ENCODE results near the gene ZNF529. TPM values are rescaled to one million over a fixed set of nuclear protein-coding genes. Genes with fewer than 3 reads are reported as not detected.
A peak's percentile ranks its signal among the peaks of the same experiment; 100 is the strongest.

ZNF529 gene
- total and polyA plus RNA-seq, 2 of the 13 experiments (the other 11 are each of a cell fraction or from before 2014, with no cell fraction given) = 9.3 to 10.6 TPM

- in situ Hi-C loops (cut with HindIII; ENCODE audit: extremely low pct_ligation_motif_present, low pct_unique_long_range_greater_than_20kb) = no loop called here
- no peak for TF ChIP-seq RARG (CRISPR knock-in tag; IDR thresholded peaks at IDR 0.05; ENCODE audit: low read depth)
- 0 out of 2 replicates have a peak, but pooled peaks have one; percentile 10 for TF ChIP-seq ZNF296 (CRISPR knock-in tag; conservative IDR thresholded peaks at IDR 0.05)
- 0 out of 2 replicates have a peak, but pooled peaks have one; percentile 19 for TF ChIP-seq ZNF550 (CRISPR knock-in tag; IDR thresholded peaks at IDR 0.05; ENCODE audit: borderline replicate concordance)
- TF ChIP-seq, protein P1, sequence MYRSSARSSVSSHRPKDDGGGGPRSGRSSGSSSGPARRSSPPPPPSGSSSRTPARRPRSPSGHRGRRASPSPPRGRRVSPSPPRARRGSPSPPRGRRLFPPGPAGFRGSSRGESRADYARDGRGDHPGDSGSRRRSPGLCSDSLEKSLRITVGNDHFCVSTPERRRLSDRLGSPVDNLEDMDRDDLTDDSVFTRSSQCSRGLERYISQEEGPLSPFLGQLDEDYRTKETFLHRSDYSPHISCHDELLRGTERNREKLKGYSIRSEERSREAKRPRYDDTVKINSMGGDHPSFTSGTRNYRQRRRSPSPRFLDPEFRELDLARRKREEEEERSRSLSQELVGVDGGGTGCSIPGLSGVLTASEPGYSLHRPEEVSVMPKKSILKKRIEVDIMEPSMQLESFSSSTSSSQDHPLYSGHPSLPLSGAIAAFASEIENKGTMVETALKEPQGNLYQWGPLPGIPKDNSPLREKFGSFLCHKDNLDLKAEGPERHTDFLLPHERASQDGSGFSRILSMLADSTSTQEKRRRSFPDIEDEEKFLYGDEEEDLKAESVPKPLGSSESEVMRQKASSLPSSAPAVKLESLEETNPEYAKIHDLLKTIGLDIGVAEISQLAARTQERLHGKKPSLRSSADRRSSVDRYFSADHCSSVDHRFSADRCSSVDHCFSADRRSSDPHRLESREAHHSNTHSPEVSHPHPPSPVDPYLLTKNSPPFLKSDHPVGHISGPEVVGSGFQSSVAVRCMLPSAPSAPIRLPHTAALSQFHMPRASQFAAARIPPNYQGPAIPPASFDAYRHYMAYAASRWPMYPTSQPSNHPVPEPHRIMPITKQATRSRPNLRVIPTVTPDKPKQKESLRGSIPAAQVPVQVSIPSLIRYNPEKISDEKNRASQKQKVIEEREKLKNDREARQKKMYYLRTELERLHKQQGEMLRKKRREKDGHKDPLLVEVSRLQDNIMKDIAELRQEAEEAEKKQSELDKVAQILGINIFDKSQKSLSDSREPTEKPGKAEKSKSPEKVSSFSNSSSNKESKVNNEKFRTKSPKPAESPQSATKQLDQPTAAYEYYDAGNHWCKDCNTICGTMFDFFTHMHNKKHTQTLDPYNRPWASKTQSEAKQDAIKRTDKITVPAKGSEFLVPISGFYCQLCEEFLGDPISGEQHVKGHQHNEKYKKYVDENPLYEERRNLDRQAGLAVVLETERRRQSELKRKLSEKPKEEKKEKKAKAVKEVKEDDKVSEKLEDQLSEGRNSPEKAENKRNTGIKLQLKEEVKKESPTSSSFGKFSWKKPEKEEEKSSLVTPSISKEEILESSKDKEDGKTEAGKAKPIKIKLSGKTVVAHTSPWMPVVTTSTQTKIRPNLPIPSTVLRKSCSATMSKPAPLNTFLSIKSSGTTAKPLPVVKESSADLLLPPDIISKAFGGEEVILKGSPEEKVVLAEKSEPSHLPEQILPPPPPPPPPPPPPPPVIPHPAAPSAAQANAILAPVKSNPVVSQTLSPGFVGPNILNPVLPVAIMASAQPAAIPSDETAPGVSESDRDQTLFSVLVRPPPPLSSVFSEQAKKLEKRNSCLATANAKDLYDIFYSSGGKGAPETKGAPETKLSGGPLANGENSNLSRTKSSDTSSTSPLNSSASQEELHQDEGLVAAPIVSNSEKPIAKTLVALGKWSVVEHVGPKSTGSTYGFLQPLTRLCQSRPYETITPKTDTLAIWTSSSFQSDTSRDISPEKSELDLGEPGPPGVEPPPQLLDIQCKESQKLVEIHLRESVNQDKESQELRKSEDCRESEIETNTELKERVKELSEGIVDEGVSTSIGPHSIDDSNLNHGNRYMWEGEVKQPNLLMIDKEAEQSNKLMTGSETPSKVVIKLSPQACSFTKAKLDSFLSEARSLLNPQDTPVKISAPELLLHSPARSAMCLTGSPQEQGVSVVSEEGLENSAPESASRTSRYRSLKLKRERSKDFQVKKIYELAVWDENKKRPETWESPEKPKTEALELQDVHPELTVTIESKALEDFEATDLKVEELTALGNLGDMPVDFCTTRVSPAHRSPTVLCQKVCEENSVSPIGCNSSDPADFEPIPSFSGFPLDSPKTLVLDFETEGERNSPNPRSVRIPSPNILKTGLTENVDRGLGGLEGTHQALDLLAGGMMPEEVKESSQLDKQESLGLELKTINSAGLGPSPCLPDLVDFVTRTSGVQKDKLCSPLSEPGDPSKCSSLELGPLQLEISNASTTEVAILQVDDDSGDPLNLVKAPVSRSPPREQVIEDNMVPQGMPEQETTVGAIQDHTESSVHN (CRISPR knock-in tag; IDR thresholded peaks at IDR 0.05) = 0 out of 2 replicates have a peak, but pooled peaks have one; percentile 12
- no peak for TF ChIP-seq TOE1 (CRISPR knock-in tag; IDR thresholded peaks at IDR 0.05)
- 0 out of 2 replicates have a peak, but pooled peaks have one; percentile 4 for TF ChIP-seq SOX13 (IDR thresholded peaks at IDR 0.05)
- TF ChIP-seq SOX13 (CRISPR knock-in tag; conservative IDR thresholded peaks at IDR 0.05 in 1 of 2, IDR thresholded peaks at IDR 0.05 in 1 of 2) = no peak
- TF ChIP-seq TFDP2 (CRISPR knock-in tag; IDR thresholded peaks at IDR 0.05) = no peak
- TF ChIP-seq XRCC5 (optimal IDR thresholded peaks at IDR 0.05; ENCODE audit: low read length) = peak; percentile 1
- TF ChIP-seq, protein P2, sequence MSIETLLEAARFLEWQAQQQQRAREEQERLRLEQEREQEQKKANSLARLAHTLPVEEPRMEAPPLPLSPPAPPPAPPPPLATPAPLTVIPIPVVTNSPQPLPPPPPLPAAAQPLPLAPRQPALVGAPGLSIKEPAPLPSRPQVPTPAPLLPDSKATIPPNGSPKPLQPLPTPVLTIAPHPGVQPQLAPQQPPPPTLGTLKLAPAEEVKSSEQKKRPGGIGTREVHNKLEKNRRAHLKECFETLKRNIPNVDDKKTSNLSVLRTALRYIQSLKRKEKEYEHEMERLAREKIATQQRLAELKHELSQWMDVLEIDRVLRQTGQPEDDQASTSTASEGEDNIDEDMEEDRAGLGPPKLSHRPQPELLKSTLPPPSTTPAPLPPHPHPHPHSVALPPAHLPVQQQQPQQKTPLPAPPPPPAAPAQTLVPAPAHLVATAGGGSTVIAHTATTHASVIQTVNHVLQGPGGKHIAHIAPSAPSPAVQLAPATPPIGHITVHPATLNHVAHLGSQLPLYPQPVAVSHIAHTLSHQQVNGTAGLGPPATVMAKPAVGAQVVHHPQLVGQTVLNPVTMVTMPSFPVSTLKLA (IDR thresholded peaks at IDR 0.05) = no peak
- no peak for TF ChIP-seq TEAD3 (CRISPR knock-in tag; optimal IDR thresholded peaks at IDR 0.05; ENCODE audit: borderline replicate concordance)
These were observed 44.1 kb downstream of the ZNF529 start for GRCh38 chr19:36528921-36529518.

More at GRCh38 chr19:36528921-36529518, 44.1 kb downstream of the ZNF529 start:
- H4K20me1 ChIP-seq (ENCODE audit: insufficient read depth, low read length) = no peaks in the 10 kb centered on the region
- H3K9me3 ChIP-seq (ENCODE audit: low read length) = peaks cover 16% of the 10 kb centered on the region
- H3K9ac ChIP-seq (ENCODE audit: insufficient read depth, low read depth, low read length) = peak overlapping the region; percentile 90
- ATAC-seq (peak; percentile 21), FAIRE-seq (no peak), DNase-seq (ENCODE audit: low spot score) (peak; percentile 8)
- CTCF ChIA-PET (ENCODE audit: low intra/inter-chr PET ratio, low total read pairs) = no interaction called here
- no peaks in the 10 kb centered on the region; a peak in 1 of 5 replicates for H3K27me3 ChIP-seq (ENCODE audit: control insufficient read depth in 1 of 2, insufficient read depth in 2 of 2, low read length in 2 of 2)
- BruUV-seq (replicated peaks) = no TSS peak
- H3K4me2 ChIP-seq (ENCODE audit: low read depth, low read length) = peak overlapping the region; percentile 100
- peak overlapping the region; percentile 86 for H3K27ac ChIP-seq (ENCODE audit: extremely low read length, insufficient read depth, low read length)
- POLR2A ChIA-PET = interaction anchor here (1.0 to 2.2 kb wide), 13 partner anchors 36 to 1066 kb away, joined by 3 to 57 read pairs (median 9); partner anchors contain the start of genes ZFP14, ZNF146, ZNF345 and ZNF382
- H2AFZ ChIP-seq (ENCODE audit: low read length) = peak overlapping the region; percentile 88
- intact Hi-C loops (cut with micrococcal nuclease; ENCODE audit: unreplicated experiment) = loop anchor here (1.0 kb wide), 1 partner anchor 44 kb away; the partner anchor contains the start of gene ZNF529
- peaks cover 19% of the 10 kb centered on the region for H3K79me2 ChIP-seq (ENCODE audit: insufficient read depth, low read length)
- 3% methylated on average over 10 of the region's 12 CpGs for WGBS (ENCODE audit: low lambda C conversion rate)
- 0 out of 5 replicates have a peak, but pooled peaks cover 0 to 3% of the 10 kb centered on the region in 2 experiments for H3K36me3 ChIP-seq (replicated peaks in 1 of 2; ENCODE audit: control insufficient read depth in 1 of 2, insufficient read depth in 2 of 2, low read length in 2 of 2)
- H3K4me1 ChIP-seq (ENCODE audit: insufficient read depth, low read length) = peaks cover 18% of the 10 kb centered on the region
- H3K4me3 ChIP-seq (replicated peaks in 1 of 3; ENCODE audit: insufficient read depth in 1 of 3, low read depth in 2 of 3, low read length in 3 of 3) = peak overlapping the region; percentile 73 to 93 (median 85)

Data from HepG2 (cell line).